HG03108 (cell line): Measurements from ENCODE around the gene FXYD6.
"Not testable (repeated sequence)": the region's sequence is repeated elsewhere in the genome, so short reads cannot be mapped to it uniquely, and the experiment has no call there.

Source experiments
- ATAC-seq: cut with Tn5 transposase; IDR thresholded peaks from one replicate; pipeline ENCODE4 v1.9.1; 2021; ENCODE audit warnings: moderate library complexity; ENCODE audit not compliant: unreplicated experiment

FXYD6 gene, protein sequence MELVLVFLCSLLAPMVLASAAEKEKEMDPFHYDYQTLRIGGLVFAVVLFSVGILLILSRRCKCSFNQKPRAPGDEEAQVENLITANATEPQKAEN

DNA sequence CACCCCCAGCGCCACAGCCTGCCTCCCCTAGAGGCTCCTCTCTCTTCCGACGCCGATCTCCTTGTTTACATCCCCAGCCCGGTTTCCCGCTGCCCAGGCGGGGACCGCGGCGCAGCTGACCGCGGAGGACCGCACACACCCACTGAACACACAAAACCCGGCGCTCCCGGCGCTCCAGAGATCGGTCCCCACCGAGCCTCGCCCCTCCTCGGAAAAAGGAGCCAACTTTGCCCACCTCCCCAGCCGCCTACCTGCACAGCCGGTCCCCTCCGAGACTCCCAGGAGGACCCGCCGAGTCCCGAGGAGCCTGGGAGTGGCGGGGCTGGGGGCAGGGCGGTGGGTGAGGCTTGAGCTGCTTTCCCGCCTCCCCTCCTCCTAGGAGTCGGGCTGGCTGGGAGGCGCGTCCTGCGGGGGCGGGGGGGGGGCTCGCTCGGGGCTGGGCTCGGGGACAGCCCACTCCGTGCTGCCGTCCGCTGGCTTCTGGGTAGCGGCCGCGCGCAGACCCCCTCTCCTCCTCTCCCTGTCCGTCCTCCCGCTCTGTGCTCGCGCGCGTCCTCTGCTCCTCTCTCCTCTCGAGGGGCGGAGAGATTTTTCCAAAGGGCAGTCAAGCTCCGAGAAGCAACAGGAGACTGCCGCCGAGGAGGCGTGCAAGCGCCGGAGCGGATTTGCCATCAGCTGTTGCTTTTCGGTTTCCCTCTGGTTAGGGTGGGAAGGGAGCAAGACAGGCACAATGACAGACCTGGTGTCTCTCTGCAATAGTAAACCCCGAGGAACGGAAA lies at the start of gene FXYD6:
Gene FXYD6 (minus strand): TSS at position 318 of the 779 bp plus-strand sequence. CDS start 33,882 bp downstream, outside the sequence.
- no peak for ATAC-seq

- not testable (repeated sequence) for ATAC-seq
Measured at GRCh38 chr11:117926166-117926565, 49.7 kb upstream of the FXYD6 start.

GRCh38 chr11:117925198-117925925 lies 48.9 kb upstream of the FXYD6 start:
- ATAC-seq = no peak

- no peak for ATAC-seq
Measured at GRCh38 chr11:117924631-117925170, 48.2 kb upstream of the FXYD6 start.

GRCh38 chr11:117923773-117924172 lies 47.3 kb upstream of the FXYD6 start:
- no peak for ATAC-seq

GRCh38 chr11:117923275-117923674 lies 46.8 kb upstream of the FXYD6 start:
- ATAC-seq = no peak

GRCh38 chr11:117921893-117922292 lies 45.4 kb upstream of the FXYD6 start:
- no peak for ATAC-seq

DNA sequence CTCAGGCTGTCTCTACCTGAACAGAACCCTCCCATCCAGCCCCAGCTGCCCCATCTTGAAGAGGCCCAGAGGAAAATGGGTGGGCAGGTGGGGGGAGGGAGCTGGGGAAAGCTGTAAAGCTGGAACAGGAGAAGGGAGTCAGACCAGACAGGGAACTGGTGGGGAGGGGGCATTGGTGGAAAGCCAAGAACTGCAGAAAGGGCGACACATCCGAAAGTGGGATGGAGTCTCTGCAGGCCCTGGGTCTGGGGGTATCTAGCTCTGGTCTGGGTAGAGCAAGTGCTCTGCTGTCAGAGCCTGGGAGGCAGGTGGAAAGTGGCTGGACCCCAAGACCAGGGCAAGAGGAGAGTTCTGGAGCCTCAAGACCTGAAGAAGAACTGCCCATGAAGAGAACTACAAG lies 45.0 kb upstream of the FXYD6 start:
- ATAC-seq = no peak

- no peak for ATAC-seq
Measured at GRCh38 chr11:117919781-117920221, 43.3 kb upstream of the FXYD6 start.

GRCh38 chr11:117919341-117919740 lies 42.9 kb upstream of the FXYD6 start:
- ATAC-seq = no peak

GRCh38 chr11:117918366-117919255 lies 42.2 kb upstream of the FXYD6 start:
- no peak for ATAC-seq

DNA sequence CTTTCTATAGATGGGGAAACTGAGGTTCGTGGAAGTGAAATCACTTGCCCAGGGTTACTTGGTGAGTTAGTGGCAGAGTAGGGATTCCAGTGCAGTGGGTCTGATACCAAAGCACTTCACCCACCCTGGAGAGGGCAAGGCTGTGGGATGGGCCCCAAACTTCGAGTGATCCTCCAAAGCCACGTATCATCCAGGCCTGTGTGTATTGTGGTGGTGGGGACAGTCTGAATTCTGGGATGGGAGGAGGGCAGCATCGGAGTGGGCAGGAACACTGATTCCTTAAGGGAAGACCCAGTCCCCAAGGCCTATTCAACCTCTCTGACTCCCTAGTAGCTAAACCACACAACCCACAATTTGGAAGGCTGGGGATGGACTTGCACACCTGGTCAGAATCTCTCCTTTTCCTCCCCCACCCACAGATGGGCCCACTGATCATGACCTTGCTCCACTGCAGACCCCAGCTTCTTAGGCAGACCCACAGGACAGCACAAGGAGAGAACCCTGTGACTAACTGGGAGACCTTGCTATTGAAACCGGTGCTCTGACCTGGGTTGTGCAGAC lies 41.2 kb upstream of the FXYD6 start:
- ATAC-seq = no peak

DNA sequence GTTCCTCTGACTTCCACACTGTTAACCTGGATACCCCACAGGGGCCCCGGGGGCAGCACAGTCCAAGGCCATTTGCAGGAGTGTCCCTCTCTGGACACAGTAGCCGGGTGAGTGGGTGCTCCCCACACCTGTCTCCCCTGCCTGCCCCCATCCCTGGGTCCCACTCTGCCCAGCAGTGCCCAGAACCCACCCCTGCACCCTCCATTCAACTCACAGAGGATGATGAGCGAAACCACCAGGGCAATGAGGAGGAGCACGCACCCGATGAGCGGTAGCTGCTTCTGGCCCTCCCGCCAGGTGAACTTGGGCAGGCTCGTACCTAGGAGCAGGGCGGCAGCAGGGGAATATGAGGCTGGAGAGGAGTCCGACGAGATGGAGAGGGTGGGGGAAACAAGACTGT lies 40.5 kb upstream of the FXYD6 start:
- ATAC-seq = no peak

GRCh38 chr11:117915672-117916235 lies 39.3 kb upstream of the FXYD6 start:
- ATAC-seq = no peak

GRCh38 chr11:117914991-117915618 lies 38.6 kb upstream of the FXYD6 start:
- ATAC-seq = no peak

- ATAC-seq = no peak
Measured at GRCh38 chr11:117914398-117914761, 37.9 kb upstream of the FXYD6 start.

DNA sequence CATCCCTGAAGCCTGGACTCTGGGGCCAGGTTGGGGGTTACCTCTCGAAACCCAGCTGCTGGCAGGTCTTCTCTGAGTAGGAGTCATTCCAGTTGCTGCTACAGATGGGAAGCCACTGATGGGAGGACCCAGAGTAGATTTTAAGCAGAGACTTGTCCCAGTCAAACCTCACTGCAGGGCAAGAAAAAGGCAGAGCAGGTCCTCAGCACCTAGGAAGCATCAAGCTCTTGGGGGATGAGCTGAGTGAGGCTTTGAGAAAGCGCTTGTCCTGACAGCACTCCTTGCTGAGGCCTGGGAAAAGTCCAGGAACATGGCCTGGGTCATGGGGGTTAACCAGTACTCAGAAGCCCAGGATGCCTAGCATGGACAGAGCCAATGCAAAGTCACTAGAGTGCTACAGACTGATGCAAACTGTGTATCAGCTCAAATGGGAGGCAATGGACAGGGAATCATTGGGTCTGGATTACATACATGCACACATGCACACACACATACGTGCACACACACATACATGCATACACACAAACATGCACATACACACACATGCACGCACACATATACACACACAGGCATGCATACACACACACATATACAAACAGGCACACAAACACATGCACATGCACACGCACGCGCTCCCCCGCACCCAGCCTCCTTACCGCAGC lies 37.4 kb upstream of the FXYD6 start:
- no peak for ATAC-seq

DNA sequence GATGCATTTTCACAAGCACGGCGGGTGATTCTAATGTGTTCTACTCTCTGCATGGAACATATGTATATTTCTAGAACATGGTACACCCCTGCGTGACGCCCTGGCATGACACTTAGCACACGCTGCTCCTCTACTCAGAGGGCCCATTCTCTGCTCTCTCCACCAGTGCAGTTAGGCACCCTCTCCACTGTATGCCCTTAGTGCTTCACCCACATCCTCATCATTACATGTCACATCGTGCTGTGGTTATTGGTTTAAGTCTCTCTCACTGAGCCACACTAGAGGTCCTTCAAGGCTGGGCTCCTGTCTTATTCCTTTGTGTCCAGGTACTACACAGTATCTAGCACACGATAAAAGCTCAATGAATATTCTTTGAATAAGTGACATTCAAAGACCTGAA lies 36.0 kb upstream of the FXYD6 start:
- ATAC-seq = no peak

DNA sequence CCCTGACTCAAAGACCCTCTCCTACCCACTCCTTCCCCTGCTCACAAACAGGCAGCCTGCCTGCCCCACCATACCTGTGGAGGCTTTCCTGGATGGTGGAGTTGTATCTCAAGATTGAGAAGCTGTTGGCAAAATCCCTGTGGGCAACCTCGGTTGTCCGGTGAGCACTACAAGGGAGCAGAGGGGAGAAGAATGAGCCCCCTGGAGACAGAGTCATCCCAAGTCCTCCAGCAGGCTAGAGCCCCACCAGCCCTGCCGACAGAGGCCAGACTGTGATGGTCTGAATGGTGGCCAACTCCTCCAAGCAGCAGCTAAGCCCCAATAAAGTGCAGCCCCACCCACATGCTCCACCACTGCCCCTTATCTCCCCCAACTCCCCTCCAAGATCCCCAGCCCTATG lies 35.2 kb upstream of the FXYD6 start:
- ATAC-seq = no peak
